Suprapubic skin (tissue), 4 donors: ENCODE data around the gene ZNF81. TPM values are rescaled to one million over a fixed set of nuclear protein-coding genes. Genes with fewer than 3 reads are reported as not detected.
"Not testable (repeated sequence)": the region's sequence is repeated elsewhere in the genome, so short reads cannot be mapped to it uniquely, and the experiment has no call there.

Source experiments
- DNase-seq, 2 donors: peaks; one replicate each; pipeline ENCODE4 v3.0.0-alpha.2; 2019; ENCODE audit warnings: low spot score in 2 of 2
- H3K27ac ChIP-seq: fragments of 200-600 bp; sonication (generic); one replicate; pipeline ENCODE4 v1.5.1; 2019
- H3K27me3 ChIP-seq: fragments of 200-600 bp; sonication (generic); one replicate; pipeline ENCODE4 v1.5.1; 2019
- H3K36me3 ChIP-seq: fragments of 200-600 bp; sonication (generic); one replicate; pipeline ENCODE4 v1.5.1; 2019
- H3K4me1 ChIP-seq: fragments of 200-600 bp; sonication (generic); one replicate; pipeline ENCODE4 v1.5.1; 2019
- H3K4me3 ChIP-seq: fragments of 200-600 bp; sonication (generic); one replicate; pipeline ENCODE4 v1.5.1; 2019; ENCODE audit warnings: mild to moderate bottlenecking
- H3K9me3 ChIP-seq: fragments of 200-600 bp; sonication (generic); one replicate; pipeline ENCODE4 v1.5.1; 2019
- CTCF ChIP-seq, 2 donors: fragments of 200-600 bp in 1 of 2; fragments of 450-650 bp in 1 of 2; sonication (generic) in 1 of 2; IDR thresholded peaks; one replicate each; pipeline ENCODE4 v1.5.1; 2016 to 2019; ENCODE audit warnings: antibody characterized with exemption in 2 of 2, mild to moderate bottlenecking in 1 of 2, moderate library complexity in 1 of 2
- EP300 ChIP-seq: sonication (generic); formaldehyde crosslinking; IDR thresholded peaks from one replicate; pipeline ENCODE4 v1.6.1; 2017; ENCODE audit warnings: antibody characterized with exemption
- POLR2A ChIP-seq, 2 donors: fragments of 450-650 bp; IDR thresholded peaks; one replicate each; pipeline ENCODE4 v1.6.1; 2017; ENCODE audit warnings: antibody characterized with exemption in 2 of 2, mild to moderate bottlenecking in 2 of 2, moderate library complexity in 2 of 2
- POLR2AphosphoS5 ChIP-seq, 3 donors: sonication (generic); formaldehyde crosslinking; IDR thresholded peaks; one replicate each; pipeline ENCODE4 v1.6.1; 2017; ENCODE audit warnings: antibody characterized with exemption in 3 of 3
- WGBS: methylation state at CpG from one replicate; pipeline ENCODE4 v1.1.5; 2018; 5-methylcytosine and 5-hydroxymethylcytosine counted together
- total RNA-seq, 4 donors: library from RNA; depleted of rRNA; stranded (reverse); fragments of >200 nt; gene quantifications; one replicate each; pipeline ENCODE4 v1.1.0, GENCODE V29; 2016

Gene ZNF81
- 10 to 100 TPM in 1 of 4 donors, 1 to 10 TPM in 3; 4.6 to 10.6 (median 6.9) TPM for total RNA-seq

GRCh38 chrX:47836164-47837072, at the start of gene ZNF81:
TSS of gene ZNF81 (plus strand) at chrX:47836902. CDS start at chrX:47846268, 9,366 bp downstream.
- H3K9me3 ChIP-seq = no peaks in the 10 kb centered on the region
- DNase-seq = peak; percentile 96 to 97
- H3K4me3 ChIP-seq = peak within 1 kb of the TSS; percentile 56
- H3K27ac ChIP-seq = peak within 1 kb of the TSS; percentile 73
- TF ChIP-seq CTCF (IDR thresholded peaks at IDR 0.05) (no peak), POLR2A (IDR thresholded peaks at IDR 0.05) (no peak), POLR2AphosphoS5 (IDR thresholded peaks at IDR 0.05) (peak in 1 of 3 donors; percentile 36), EP300 (no peak)
- no peaks in the 10 kb centered on the region for H3K4me1 ChIP-seq
- no peaks in the 10 kb centered on the region for H3K27me3 ChIP-seq
- 46% methylated on average over 34 of the region's 41 CpGs for WGBS
- H3K36me3 ChIP-seq = no peaks in the 10 kb centered on the region

GRCh38 chrX:47796433-47796906, 40.2 kb upstream of the ZNF81 start:
- Histone ChIP-seq H3K4me1 (no peaks in the 10 kb centered on the region), H3K4me3 (no peak overlapping the region), H3K36me3 (no peaks in the 10 kb centered on the region), H3K9me3 (no peaks in the 10 kb centered on the region), H3K27ac (no peak overlapping the region), H3K27me3 (no peaks in the 10 kb centered on the region)
- 58% methylated on average over 3 of the region's 3 CpGs for WGBS
- TF ChIP-seq EP300 (no peak), CTCF (IDR thresholded peaks at IDR 0.05) (no peak), POLR2AphosphoS5 (IDR thresholded peaks at IDR 0.05) (no peak), POLR2A (IDR thresholded peaks at IDR 0.05) (no peak)
- no peak for DNase-seq

- H3K4me1 ChIP-seq = no peaks in the 10 kb centered on the region
- DNase-seq = no peak
- TF ChIP-seq POLR2A (IDR thresholded peaks at IDR 0.05) (no peak), POLR2AphosphoS5 (IDR thresholded peaks at IDR 0.05) (no peak), EP300 (no peak), CTCF (IDR thresholded peaks at IDR 0.05) (no peak)
- H3K9me3 ChIP-seq = no peaks in the 10 kb centered on the region
- H3K4me3 ChIP-seq = no peak overlapping the region
- 47% methylated on average over 2 of the region's 2 CpGs for WGBS
- no peaks in the 10 kb centered on the region for H3K36me3 ChIP-seq
- no peaks in the 10 kb centered on the region for H3K27me3 ChIP-seq
- H3K27ac ChIP-seq = no peak overlapping the region
Measured at GRCh38 chrX:47797084-47797483, 39.6 kb upstream of the ZNF81 start.

- no peak for TF ChIP-seq POLR2AphosphoS5 (IDR thresholded peaks at IDR 0.05)
- TF ChIP-seq EP300 = no peak
- TF ChIP-seq POLR2A (IDR thresholded peaks at IDR 0.05) = no peak
- no peak for TF ChIP-seq CTCF (IDR thresholded peaks at IDR 0.05)
- 91% methylated on average over 2 of the region's 2 CpGs for WGBS
- no peaks in the 10 kb centered on the region for H3K9me3 ChIP-seq
Measured at GRCh38 chrX:47798861-47799260, 37.8 kb upstream of the ZNF81 start.

GRCh38 chrX:47802589-47802988, 34.1 kb upstream of the ZNF81 start:
- Histone ChIP-seq H3K27ac (no peak overlapping the region), H3K4me1 (no peaks in the 10 kb centered on the region), H3K27me3 (no peaks in the 10 kb centered on the region), H3K36me3 (no peaks in the 10 kb centered on the region), H3K4me3 (no peak overlapping the region), H3K9me3 (no peaks in the 10 kb centered on the region)
- 79% methylated on average over 4 of the region's 4 CpGs for WGBS
- no peak for DNase-seq
- TF ChIP-seq CTCF (IDR thresholded peaks at IDR 0.05) (no peak), POLR2A (IDR thresholded peaks at IDR 0.05) (no peak), EP300 (no peak), POLR2AphosphoS5 (IDR thresholded peaks at IDR 0.05) (no peak)

More at GRCh38 chrX:47798861-47799260, 37.8 kb upstream of the ZNF81 start:
- no peak overlapping the region for H3K4me3 ChIP-seq
- no peaks in the 10 kb centered on the region for H3K36me3 ChIP-seq
- H3K4me1 ChIP-seq = no peaks in the 10 kb centered on the region
- no peak overlapping the region for H3K27ac ChIP-seq
- no peak for DNase-seq
- H3K27me3 ChIP-seq = no peaks in the 10 kb centered on the region

GRCh38 chrX:47803103-47803502, 33.6 kb upstream of the ZNF81 start:
- WGBS = 65% methylated on average over 21 of the region's 21 CpGs
- not testable (repeated sequence) for DNase-seq, H3K36me3 ChIP-seq, H3K9me3 ChIP-seq, H3K27ac ChIP-seq, H3K4me3 ChIP-seq, H3K27me3 ChIP-seq, H3K4me1 ChIP-seq
